NCI-H460 (cell line): ENCODE results near the gene HPS1. TPM values are rescaled to one million over a fixed set of nuclear protein-coding genes. Genes with fewer than 3 reads are reported as not detected.
A peak's percentile ranks its signal among the peaks of the same experiment; 100 is the strongest.

Experiments
- DNase-seq: peaks from one replicate; pipeline ENCODE4 v3.0.0-alpha.2; 2016; ENCODE audit warnings: low read depth; ENCODE audit errors: extremely low read depth
- total RNA-seq: library from RNA; depleted of rRNA; stranded (reverse); fragments of >200 nt; shearing (Covaris generic); gene quantifications from 2 replicates; pipeline ENCODE4 v1.2.3, GENCODE V29; 2014

HPS1 gene
- total RNA-seq, 1 experiment from 2014 or later, result 36.6 TPM

GRCh38 chr10:98433881-98434732 lies 12.6 kb downstream of the HPS1 start:
- DNase-seq, result no peak

- DNase-seq, result no peak
Observed at GRCh38 chr10:98433371-98433770, 13.4 kb downstream of the HPS1 start.

DNA sequence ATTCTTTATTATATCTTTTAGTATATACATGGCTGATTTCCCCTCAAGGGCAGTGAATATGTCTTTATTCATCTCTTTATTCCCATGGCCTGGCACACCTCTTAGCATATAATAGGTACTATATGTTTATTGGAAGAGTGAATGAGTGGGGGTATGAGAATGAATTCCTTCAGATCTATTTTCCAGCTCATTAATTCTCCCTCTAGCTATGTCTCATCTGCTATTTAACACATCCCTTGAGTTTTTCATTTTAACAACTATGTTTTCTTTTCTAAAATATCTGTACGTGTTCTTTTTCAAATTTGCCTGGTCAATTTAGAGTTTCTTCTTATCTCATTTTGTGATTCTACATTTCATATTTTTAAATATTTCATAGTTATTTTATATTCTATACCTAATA lies 14.4 kb downstream of the HPS1 start:
- no peak for DNase-seq

GRCh38 chr10:98431016-98431415 lies 15.7 kb downstream of the HPS1 start:
- no peak for DNase-seq

GRCh38 chr10:98430427-98430826 lies 16.3 kb downstream of the HPS1 start:
- DNase-seq, result no peak

DNA sequence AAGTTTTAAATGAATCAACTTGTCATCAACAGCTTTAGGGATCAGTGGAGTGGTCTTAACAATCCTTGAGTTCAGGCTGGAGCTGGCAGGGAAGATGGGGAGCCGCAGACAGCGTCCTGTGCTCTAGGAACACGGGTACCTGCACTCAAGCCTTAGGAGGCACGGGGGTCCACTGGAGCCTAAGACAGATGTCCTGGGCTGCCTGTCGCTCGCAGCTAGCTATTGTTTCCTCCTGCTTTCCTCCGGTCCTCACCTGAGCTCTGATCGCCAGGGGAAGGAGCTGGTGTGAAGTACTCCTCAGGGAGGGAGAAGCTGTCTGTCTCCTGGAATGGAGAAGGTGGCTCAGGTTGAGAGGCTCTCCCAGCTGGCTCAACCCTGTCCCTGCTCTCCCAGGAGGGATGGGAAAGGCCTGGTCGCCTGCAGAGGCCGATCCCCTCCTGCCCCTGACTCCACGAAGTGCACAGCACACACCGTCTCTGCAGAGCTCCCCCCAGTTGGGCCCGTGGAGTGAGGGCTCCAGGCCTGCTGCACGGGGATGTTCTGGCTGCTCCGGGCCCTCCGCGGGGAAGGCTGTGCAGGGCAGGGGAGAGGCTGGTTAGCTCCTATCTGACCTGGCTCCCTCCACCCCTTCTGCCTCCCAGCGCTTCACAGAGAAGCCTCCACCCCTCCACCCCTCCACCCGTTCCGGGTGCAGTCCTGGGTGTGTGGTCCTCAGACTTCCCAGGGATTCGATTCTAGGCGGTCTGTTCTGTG lies 17.2 kb downstream of the HPS1 start:
- DNase-seq, result no peak

GRCh38 chr10:98427011-98427515 lies 19.7 kb downstream of the HPS1 start:
- no peak for DNase-seq

DNA sequence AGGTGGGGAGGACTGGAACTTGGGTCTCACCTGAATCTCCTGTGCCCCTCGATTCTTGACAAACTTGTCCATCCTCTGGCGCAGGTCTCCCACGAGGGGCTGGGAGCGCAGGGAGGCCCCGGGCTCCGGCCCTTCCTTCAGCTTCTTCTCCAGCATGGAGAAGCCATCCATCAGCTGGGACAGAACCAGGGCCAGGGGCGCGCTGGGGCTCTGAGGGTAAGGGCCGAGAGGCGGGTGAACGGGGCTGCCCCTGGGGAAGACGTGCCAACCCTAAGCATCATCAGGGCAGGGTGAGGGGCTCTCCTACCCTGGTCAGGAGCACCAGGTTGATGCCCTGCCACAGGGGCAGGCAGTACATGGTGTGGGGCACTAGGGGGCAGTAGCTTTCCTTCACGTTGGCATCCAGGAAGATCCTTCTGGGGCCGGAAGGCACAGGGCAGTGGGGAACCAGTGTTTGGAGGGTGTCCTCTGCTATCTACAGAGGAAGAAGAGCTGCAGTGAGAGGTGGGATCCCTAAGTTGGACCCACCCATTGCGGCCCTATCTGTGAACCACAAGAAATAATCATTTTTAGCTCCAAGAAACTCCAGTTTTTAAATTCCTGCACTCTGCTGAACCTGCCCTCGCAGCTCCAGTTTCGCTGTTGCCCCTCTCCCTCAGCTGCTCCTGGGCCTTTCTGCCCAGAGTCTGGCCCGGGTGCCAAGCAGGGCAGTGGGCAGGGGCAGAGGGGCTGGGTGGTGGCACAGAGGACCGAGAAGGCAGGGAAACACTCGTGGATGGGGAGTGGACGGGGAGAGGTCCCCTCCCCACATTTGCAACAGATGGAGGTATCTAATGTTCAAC lies 21.0 kb downstream of the HPS1 start:
- DNase-seq, result peak; percentile 54

DNA sequence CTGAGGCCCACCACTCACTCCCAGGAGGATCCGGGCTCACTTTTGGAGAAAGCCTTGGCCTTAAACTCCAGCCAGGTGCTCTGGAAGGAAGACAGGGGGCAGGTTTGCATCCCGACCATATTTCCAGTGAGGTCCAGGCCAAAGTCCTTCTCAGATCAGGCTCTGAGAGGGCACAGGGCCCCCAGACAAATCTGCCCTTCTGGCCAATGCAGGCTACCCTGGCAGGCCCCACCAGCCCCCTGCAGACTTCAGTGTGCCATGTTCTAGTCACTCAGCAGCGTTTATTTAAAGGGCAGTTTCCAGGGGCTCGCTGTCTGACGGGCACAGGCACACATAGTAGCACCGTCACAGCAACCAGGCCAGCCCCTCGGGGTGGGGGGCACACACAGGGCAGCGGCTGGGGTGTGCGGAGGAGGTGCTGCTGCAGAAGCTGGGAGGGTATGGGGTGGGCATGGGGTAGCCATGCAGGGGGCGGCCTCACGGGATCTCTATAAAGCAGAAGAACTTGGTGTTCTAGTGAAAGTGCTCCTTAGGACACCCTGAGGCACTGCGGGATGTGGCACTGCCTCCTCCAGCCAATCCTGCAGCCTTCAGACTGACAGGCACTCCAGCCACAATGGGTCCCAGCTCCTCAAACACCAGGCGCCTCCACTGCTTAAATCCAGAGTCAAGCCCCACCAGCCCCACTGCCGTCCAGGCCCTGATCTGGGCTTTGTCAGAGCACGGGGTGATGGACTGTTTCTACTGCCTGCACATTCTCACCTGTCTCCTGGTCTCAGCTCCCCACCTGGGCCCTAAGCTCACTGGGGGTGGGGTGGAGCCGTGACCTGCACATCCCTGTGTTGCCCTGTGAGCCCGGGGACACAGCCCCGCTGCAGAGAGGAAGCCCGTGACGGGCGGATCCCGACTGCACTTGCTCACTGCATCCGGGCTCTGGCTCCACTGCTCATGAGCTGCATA lies 22.2 kb downstream of the HPS1 start:
- no peak for DNase-seq

GRCh38 chr10:98423691-98424120 lies 23.0 kb downstream of the HPS1 start:
- DNase-seq, result no peak

GRCh38 chr10:98422182-98422581 lies 24.6 kb downstream of the HPS1 start:
- DNase-seq, result no peak

GRCh38 chr10:98420786-98421185 lies 25.9 kb downstream of the HPS1 start:
- DNase-seq, result no peak

GRCh38 chr10:98419469-98420261 lies 27.1 kb downstream of the HPS1 start:
- DNase-seq, result no peak

DNA sequence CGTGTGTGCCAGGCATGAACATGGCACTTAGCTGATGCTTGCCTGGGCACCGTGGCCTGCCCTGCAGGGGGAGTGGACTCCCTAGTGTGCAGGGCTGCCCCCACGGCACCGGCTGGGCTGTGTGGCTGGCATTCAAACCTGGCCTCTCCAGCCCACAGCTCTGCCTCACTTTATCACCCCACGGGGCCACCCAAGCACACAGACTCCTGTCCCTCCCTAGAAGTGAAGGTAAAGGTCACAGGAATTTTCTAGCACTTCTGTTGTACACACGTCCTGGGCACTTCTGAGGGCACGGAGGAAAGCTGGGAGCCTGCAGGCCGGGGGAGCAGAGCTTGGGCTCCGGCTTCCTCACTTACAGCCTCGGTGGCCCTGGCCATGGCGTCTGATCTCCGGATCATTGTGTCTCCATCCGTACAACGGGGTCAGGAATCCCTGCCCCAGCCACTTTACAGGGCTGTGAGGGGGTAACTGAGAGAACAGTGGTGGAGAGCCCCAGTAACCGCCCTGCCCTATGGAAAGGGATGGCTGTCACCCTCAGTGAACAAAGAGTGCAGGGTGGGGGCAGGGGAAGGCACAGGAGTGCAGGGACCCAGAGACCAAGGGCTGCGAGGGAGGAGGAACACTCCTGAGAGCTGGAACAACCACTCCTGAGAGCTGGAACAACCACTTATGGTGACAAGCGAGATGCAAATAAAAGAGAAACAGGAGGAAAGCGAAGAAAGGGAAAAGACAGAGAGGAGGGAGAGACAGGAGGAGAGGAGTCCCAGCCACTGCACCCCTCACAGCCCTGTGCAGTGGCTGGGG lies 27.9 kb downstream of the HPS1 start:
- DNase-seq, result no peak

- DNase-seq, result no peak
Observed at GRCh38 chr10:98417973-98418664, 28.6 kb downstream of the HPS1 start.

DNA sequence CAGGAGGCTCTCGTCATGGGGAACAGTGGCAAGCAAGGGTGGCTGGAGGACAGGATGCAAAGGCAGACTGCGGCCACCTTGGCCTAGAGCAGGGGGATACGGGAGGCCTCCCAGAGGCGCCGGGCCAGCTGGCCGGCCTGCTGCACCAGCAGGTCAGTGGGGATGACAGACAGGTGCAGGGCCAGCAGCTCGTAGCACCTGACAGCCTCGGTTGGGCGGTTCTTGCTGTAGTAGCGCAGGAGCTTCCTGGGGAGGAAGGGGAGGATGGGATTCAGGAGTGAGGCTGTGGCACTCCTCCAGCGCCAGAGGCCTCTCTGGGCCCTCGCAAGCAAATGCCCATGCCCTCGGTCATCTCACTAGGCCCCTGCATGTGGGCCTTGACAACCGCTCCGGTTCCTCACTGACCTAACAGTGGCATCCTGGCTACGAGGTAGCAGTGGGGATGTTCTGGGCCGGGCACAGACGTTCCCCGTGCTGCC lies 29.2 kb downstream of the HPS1 start:
- DNase-seq, result no peak
